SK-N-SH (cell line): ENCODE data around the gene HSPA1L. TPM values are rescaled to one million over a fixed set of nuclear protein-coding genes. Genes with fewer than 3 reads are reported as not detected.

ENCODE experiments used
- CTCF ChIA-PET: fragments of 300-600, 350-600 bp; formaldehyde crosslinking; extraction: SDS; loops from one replicate; lab custom pipeline; 2021; lab: Yijun Ruan, JAX
- POLR2A ChIA-PET: fragments of 350-600 bp; sonication (Branson Sonifier 250); formaldehyde crosslinking; extraction: SDS; loops from one replicate; lab custom pipeline; 2020; ENCODE audit warnings: antibody characterized with exemption, inconsistent platforms; lab: Yijun Ruan, JAX
- DNase-seq: peaks from one replicate; pipeline ENCODE4 v3.0.0; 2012
- H2AFZ ChIP-seq: fragments of 200-600 bp; sonication (generic); 2 replicates; pipeline ENCODE4 v1.8.1; 2016; ENCODE audit warnings: antibody characterized with exemption, mild to moderate bottlenecking, low read depth
- H3F3A ChIP-seq: fragments of 200-600 bp; sonication (generic); replicated peaks from 2 replicates; pipeline ENCODE3; 2016; ENCODE audit warnings: antibody characterized with exemption, mild to moderate bottlenecking; ENCODE audit not compliant: insufficient read depth
- H3K27ac ChIP-seq, 2 experiments: fragments of 200-500 bp in 1 of 2; fragments of 200-600 bp in 1 of 2; sonication (Bioruptor generic) in 1 of 2; sonication (generic), shearing (Covaris generic) in 1 of 2; 2 replicates each; pipeline versions ENCODE4 v1.5.1 to v1.6.1; 2014 to 2016; ENCODE audit warnings: low read depth in 2 of 2, inconsistent platforms in 1 of 2, low read length in 1 of 2, mild to moderate bottlenecking in 1 of 2, mixed read lengths in 1 of 2
- H3K27me3 ChIP-seq: fragments of 200-600 bp; sonication (generic), shearing (Covaris generic); 2 replicates; pipeline ENCODE4 v1.6.1; 2016; ENCODE audit warnings: mixed run types; ENCODE audit not compliant: insufficient read depth
- H3K36me3 ChIP-seq, 2 experiments: fragments of 200-500 bp in 1 of 2; fragments of 200-600 bp in 1 of 2; sonication (Bioruptor generic) in 1 of 2; sonication (generic) in 1 of 2; replicated peaks in 1 of 2; 2 replicates each; pipeline versions ENCODE3 to v1.5.1; 2014 to 2016; ENCODE audit warnings: low read length in 1 of 2, mild to moderate bottlenecking in 1 of 2; ENCODE audit not compliant: insufficient read depth in 2 of 2, control insufficient read depth in 1 of 2
- H3K4me1 ChIP-seq, 2 experiments: fragments of 200-500 bp in 1 of 2; fragments of 200-600 bp in 1 of 2; sonication (Bioruptor generic) in 1 of 2; sonication (generic), shearing (Covaris generic) in 1 of 2; 2 replicates each; pipeline versions ENCODE4 v1.5.1 to v1.6.1; 2014 to 2016; ENCODE audit warnings: low read depth in 1 of 2, low read length in 1 of 2, mixed run types in 1 of 2; ENCODE audit not compliant: insufficient read depth in 2 of 2, control insufficient read depth in 1 of 2
- H3K4me2 ChIP-seq: fragments of 200-600 bp; sonication (generic), shearing (Covaris generic); 2 replicates; pipeline ENCODE4 v1.6.1; 2017; ENCODE audit warnings: mixed run types
- H3K4me3 ChIP-seq, 2 experiments: fragments of 200-500 bp in 1 of 2; fragments of 200-600 bp in 1 of 2; sonication (Bioruptor generic) in 1 of 2; sonication (generic), shearing (Covaris generic) in 1 of 2; 2 replicates each; pipeline versions ENCODE4 v1.5.1 to v1.8.1; 2014 to 2016; ENCODE audit warnings: low read depth in 2 of 2, inconsistent platforms in 1 of 2, low read length in 1 of 2, mild to moderate bottlenecking in 1 of 2, mixed read lengths in 1 of 2, moderate library complexity in 1 of 2
- H3K79me2 ChIP-seq: fragments of 200-600 bp; sonication (generic); 2 replicates; pipeline ENCODE4 v1.8.1; 2017; ENCODE audit warnings: mild to moderate bottlenecking; ENCODE audit not compliant: insufficient read depth
- H3K9ac ChIP-seq: fragments of 200-600 bp; sonication (generic); 2 replicates; pipeline ENCODE4 v1.6.1; 2017; ENCODE audit warnings: mixed run types
- H3K9me2 ChIP-seq: fragments of 200-600 bp; sonication (generic); 2 replicates; pipeline ENCODE4 v1.6.1; 2017; ENCODE audit warnings: mixed run types
- H3K9me3 ChIP-seq: fragments of 200-600 bp; sonication (generic); 2 replicates; pipeline ENCODE4 v1.6.1; 2017; ENCODE audit warnings: mixed run types, mild to moderate bottlenecking, moderate library complexity
- H4K20me1 ChIP-seq: fragments of 200-600 bp; sonication (generic); 2 replicates; pipeline ENCODE4 v1.6.1; 2017; ENCODE audit warnings: mild to moderate bottlenecking, mixed run types; ENCODE audit not compliant: insufficient read depth
- CHD2 ChIP-seq: fragments of 150-350 bp; IDR thresholded peaks from 2 replicates; pipeline ENCODE4 v1.6.1; 2018; ENCODE audit warnings: low read length; ENCODE audit not compliant: partially characterized antibody
- CTCF ChIP-seq: fragments of 200-600 bp; sonication (generic); IDR thresholded peaks from 2 replicates; pipeline ENCODE4 v1.6.1; 2017; ENCODE audit warnings: antibody characterized with exemption, mild to moderate bottlenecking, moderate library complexity
- ELF1 ChIP-seq: IDR thresholded peaks from 2 replicates; pipeline ENCODE4 v1.4.0; 2012
- EP300 ChIP-seq, 2 experiments: IDR thresholded peaks; 2 replicates each; pipeline versions ENCODE4 v1.4.0 to v1.6.1; 2012; ENCODE audit warnings: borderline replicate concordance in 1 of 2, low read depth in 1 of 2, low read length in 1 of 2
- EZH2phosphoT487 ChIP-seq: fragments of 200-600 bp; sonication (generic); IDR thresholded peaks from 2 replicates; pipeline ENCODE4 v1.6.1; 2017; ENCODE audit warnings: low read depth, mixed run types, mild to moderate bottlenecking, antibody characterized with exemption, moderate library complexity, borderline replicate concordance
- FOSL2 ChIP-seq: IDR thresholded peaks from 2 replicates; pipeline ENCODE4 v1.4.0; 2012; ENCODE audit warnings: low read depth, mild to moderate bottlenecking, moderate library complexity, borderline replicate concordance
- GABPA ChIP-seq: IDR thresholded peaks from 2 replicates; pipeline ENCODE4 v1.4.0; 2012; ENCODE audit warnings: low read depth, mild to moderate bottlenecking
- GATA2 ChIP-seq: sonication (generic); formaldehyde crosslinking; IDR thresholded peaks from 2 replicates; pipeline ENCODE4 v1.5.0; 2020; ENCODE audit warnings: mild to moderate bottlenecking, missing genetic modification reagents
- IRF3 ChIP-seq: fragments of 150-350 bp; IDR thresholded peaks from 2 replicates; pipeline ENCODE4 v1.6.1; 2016; ENCODE audit warnings: mild to moderate bottlenecking, low read depth, low read length
- JUND ChIP-seq: IDR thresholded peaks from 2 replicates; pipeline ENCODE4 v1.4.0; 2012
- RAD21 ChIP-seq: IDR thresholded peaks from 2 replicates; pipeline ENCODE4 v1.6.1; 2012; ENCODE audit warnings: mild to moderate bottlenecking, low read length
- TCF12 ChIP-seq: IDR thresholded peaks from 2 replicates; pipeline ENCODE4 v1.4.0; 2012
- USF2 ChIP-seq: fragments of 150-350 bp; IDR thresholded peaks from 2 replicates; pipeline ENCODE4 v1.6.1; 2017; ENCODE audit warnings: antibody characterized with exemption, low read length, low read depth, borderline replicate concordance
- WGBS: methylation state at CpG from one replicate; pipeline ENCODE4 v1.1.6; 2017; ENCODE audit warnings: low lambda C conversion rate; 5-methylcytosine and 5-hydroxymethylcytosine counted together
- polyA plus RNA-seq, 3 experiments: library from polyadenylated mRNA; depleted of rRNA; stranded (reverse); fragments of >200 nt; gene quantifications; 2 replicates each; pipeline ENCODE4 v1.2.3, GENCODE V29; 2012
- TF ChIP-seq, protein P1 (sequence below): IDR thresholded peaks from 2 replicates; pipeline ENCODE4 v1.4.0; 2012; ENCODE audit warnings: low read depth
- TF ChIP-seq, protein P2 (sequence below): IDR thresholded peaks from 2 replicates; pipeline ENCODE4 v1.4.0; 2012; ENCODE audit warnings: low read depth, borderline replicate concordance

Gene HSPA1L
- polyA plus RNA-seq, 1 of the 3 experiments (the other 2 are of a cell fraction), result 0.69 TPM

GRCh38 chr6:31859923-31860322 lies 44.8 kb upstream of the HSPA1L start:
- TF ChIP-seq IRF3 (no peak), GATA2 (CRISPR knock-in tag) (no peak), CTCF (no peak), JUND (no peak), ELF1 (no peak), GABPA (no peak), CHD2 (no peak), EZH2phosphoT487 (no peak), FOSL2 (no peak), USF2 (no peak), EP300 (IDR thresholded peaks at IDR 0.05; ENCODE audit: borderline replicate concordance in 1 of 2, low read depth in 1 of 2, low read length in 1 of 2) (no peak), TCF12 (no peak), RAD21 (no peak)
- TF ChIP-seq, protein P1, sequence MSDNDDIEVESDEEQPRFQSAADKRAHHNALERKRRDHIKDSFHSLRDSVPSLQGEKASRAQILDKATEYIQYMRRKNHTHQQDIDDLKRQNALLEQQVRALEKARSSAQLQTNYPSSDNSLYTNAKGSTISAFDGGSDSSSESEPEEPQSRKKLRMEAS, result no peak
- TF ChIP-seq, protein P2, sequence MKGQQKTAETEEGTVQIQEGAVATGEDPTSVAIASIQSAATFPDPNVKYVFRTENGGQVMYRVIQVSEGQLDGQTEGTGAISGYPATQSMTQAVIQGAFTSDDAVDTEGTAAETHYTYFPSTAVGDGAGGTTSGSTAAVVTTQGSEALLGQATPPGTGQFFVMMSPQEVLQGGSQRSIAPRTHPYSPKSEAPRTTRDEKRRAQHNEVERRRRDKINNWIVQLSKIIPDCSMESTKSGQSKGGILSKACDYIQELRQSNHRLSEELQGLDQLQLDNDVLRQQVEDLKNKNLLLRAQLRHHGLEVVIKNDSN, result no peak
- Histone ChIP-seq H2AFZ (no peak overlapping the region), H3K9me2 (no peaks in the 10 kb centered on the region), H3K4me1 (peaks cover 0 to 14% of the 10 kb centered on the region in 2 experiments; a peak in 1 of 4 replicates), H3K79me2 (peaks cover 10% of the 10 kb centered on the region), H3K9ac (no peak overlapping the region), H3K27ac (no peak overlapping the region), H3K36me3 (peaks cover 4 to 11% of the 10 kb centered on the region in 2 experiments), H3K4me2 (no peak overlapping the region), H3K9me3 (no peaks in the 10 kb centered on the region), H4K20me1 (no peaks in the 10 kb centered on the region), H3K27me3 (no peaks in the 10 kb centered on the region), H3F3A (peaks cover 15% of the 10 kb centered on the region), H3K4me3 (no peak overlapping the region)
- CTCF ChIA-PET, result no interaction called here
- DNase-seq, result no peak
- POLR2A ChIA-PET, result no interaction called here
- WGBS, result 79% methylated on average over 7 of the region's 11 CpGs
